ENCODE measurements around the gene PIK3AP1.

DNA sequence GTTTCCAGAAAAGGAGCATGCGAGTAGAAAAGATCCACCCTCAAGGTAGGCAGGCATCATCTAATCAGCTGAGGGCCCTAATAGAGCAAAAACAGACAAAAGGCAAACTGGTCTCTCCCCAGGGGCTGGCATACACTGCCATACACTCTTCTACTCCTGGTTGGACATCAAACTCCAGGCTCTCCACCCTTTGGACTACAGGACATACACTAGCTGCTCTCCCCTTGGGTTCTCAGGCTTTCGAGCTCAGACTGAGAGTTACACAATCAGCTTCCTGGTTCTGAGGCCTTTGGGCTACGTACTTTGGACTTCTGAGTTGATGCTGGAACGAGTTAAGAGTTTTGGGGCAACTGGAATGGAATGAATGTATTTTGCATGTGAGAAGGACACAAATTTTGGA lies 82.6 kb downstream of the PIK3AP1 start:
- TF ChIP-seq, protein P1, sequence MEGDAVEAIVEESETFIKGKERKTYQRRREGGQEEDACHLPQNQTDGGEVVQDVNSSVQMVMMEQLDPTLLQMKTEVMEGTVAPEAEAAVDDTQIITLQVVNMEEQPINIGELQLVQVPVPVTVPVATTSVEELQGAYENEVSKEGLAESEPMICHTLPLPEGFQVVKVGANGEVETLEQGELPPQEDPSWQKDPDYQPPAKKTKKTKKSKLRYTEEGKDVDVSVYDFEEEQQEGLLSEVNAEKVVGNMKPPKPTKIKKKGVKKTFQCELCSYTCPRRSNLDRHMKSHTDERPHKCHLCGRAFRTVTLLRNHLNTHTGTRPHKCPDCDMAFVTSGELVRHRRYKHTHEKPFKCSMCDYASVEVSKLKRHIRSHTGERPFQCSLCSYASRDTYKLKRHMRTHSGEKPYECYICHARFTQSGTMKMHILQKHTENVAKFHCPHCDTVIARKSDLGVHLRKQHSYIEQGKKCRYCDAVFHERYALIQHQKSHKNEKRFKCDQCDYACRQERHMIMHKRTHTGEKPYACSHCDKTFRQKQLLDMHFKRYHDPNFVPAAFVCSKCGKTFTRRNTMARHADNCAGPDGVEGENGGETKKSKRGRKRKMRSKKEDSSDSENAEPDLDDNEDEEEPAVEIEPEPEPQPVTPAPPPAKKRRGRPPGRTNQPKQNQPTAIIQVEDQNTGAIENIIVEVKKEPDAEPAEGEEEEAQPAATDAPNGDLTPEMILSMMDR (conservative IDR thresholded peaks at IDR 0.05; ENCODE audit: low read length), result no peak
- TF ChIP-seq EZH2phosphoT487 (IDR thresholded peaks at IDR 0.05; ENCODE audit: borderline replicate concordance), result no peak

All from Loucy (cell line).